ENCODE measurements around the gene LONRF3. TPM values are rescaled to one million over a fixed set of nuclear protein-coding genes. Genes with fewer than 3 reads are reported as not detected.

LONRF3 gene
- total and polyA plus RNA-seq, 12 donors = 1.3 to 9.8 (median 7.4) TPM

GRCh38 chrX:118963159-118963558, 11.3 kb upstream of the LONRF3 start:
- 65 to 90% (median 69%) methylated on average over 2 of the region's 2 CpGs; no CpG with 5 or more reads in 1 of the 4 donors for WGBS, 4 donors
- Histone ChIP-seq H3K4me1 (replicated peaks in 1 of 2) (no peaks in the 10 kb centered on the region), H3K4me3 (no peak overlapping the region), H3K27ac (no peak overlapping the region), H3K36me3 (replicated peaks in 1 of 2) (no peaks in the 10 kb centered on the region), H3K9me3 (replicated peaks in 1 of 3) (no peaks in the 10 kb centered on the region), H3K27me3 (peaks cover 4% of the 10 kb centered on the region)
- intact Hi-C loops (cut with DNase I) = no loop called here
- no peak for DNase-seq
- no peak for TF ChIP-seq POLR2A (IDR thresholded peaks at IDR 0.05)

DNA sequence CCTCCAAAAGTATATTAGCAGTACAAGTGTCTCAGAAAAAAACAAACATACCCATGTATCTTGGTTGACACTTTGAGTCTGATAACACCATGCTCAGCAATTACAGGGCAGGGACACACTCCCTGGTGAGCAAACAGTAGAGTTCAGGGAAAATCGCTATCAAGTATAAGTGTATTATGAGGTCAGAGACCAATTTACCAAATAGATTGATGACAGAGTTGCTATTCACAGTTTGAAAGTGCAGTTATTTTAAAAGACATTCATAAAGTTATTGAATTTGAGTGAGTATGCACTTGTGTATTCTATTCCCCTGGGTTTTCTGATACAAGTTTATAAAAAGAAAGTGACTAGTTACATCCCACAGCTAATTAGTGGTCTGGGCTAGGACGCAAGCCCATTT, 10.2 kb upstream of the LONRF3 start:
- intact Hi-C loops (cut with DNase I) = no loop called here
- H3K36me3 ChIP-seq (replicated peaks in 1 of 2) = no peaks in the 10 kb centered on the region
- TF ChIP-seq POLR2A (IDR thresholded peaks at IDR 0.05) = no peak

GRCh38 chrX:118965395-118965794, 9.0 kb upstream of the LONRF3 start:
- WGBS, 4 donors = 67 to 77% (median 74%) methylated on average over 4 of the region's 4 CpGs
- Histone ChIP-seq H3K9me3 (replicated peaks in 1 of 3) (no peaks in the 10 kb centered on the region), H3K27ac (no peak overlapping the region), H3K36me3 (replicated peaks in 1 of 2) (no peaks in the 10 kb centered on the region), H3K27me3 (no peaks in the 10 kb centered on the region), H3K4me3 (no peak overlapping the region), H3K4me1 (replicated peaks in 1 of 2) (no peaks in the 10 kb centered on the region)
- no peak for TF ChIP-seq POLR2A (IDR thresholded peaks at IDR 0.05)
- TF ChIP-seq, protein P1, sequence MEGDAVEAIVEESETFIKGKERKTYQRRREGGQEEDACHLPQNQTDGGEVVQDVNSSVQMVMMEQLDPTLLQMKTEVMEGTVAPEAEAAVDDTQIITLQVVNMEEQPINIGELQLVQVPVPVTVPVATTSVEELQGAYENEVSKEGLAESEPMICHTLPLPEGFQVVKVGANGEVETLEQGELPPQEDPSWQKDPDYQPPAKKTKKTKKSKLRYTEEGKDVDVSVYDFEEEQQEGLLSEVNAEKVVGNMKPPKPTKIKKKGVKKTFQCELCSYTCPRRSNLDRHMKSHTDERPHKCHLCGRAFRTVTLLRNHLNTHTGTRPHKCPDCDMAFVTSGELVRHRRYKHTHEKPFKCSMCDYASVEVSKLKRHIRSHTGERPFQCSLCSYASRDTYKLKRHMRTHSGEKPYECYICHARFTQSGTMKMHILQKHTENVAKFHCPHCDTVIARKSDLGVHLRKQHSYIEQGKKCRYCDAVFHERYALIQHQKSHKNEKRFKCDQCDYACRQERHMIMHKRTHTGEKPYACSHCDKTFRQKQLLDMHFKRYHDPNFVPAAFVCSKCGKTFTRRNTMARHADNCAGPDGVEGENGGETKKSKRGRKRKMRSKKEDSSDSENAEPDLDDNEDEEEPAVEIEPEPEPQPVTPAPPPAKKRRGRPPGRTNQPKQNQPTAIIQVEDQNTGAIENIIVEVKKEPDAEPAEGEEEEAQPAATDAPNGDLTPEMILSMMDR (IDR thresholded peaks at IDR 0.05) = no peak
- DNase-seq = no peak
- intact Hi-C loops (cut with DNase I) = no loop called here

More for the DNA sequence above, 10.2 kb upstream of the LONRF3 start:
- Histone ChIP-seq H3K27ac (no peak overlapping the region), H3K4me3 (no peak overlapping the region), H3K9me3 (replicated peaks in 1 of 3) (no peaks in the 10 kb centered on the region), H3K27me3 (no peaks in the 10 kb centered on the region), H3K4me1 (replicated peaks in 1 of 2) (no peaks in the 10 kb centered on the region)
- DNase-seq = no peak
- 73 to 83% (median 81%) methylated on average over 2 of the region's 2 CpGs for WGBS, 4 donors

GRCh38 chrX:118968031-118968430, 6.4 kb upstream of the LONRF3 start:
- no peaks in the 10 kb centered on the region for H3K36me3 ChIP-seq (replicated peaks in 1 of 2)
- H3K27me3 ChIP-seq = no peaks in the 10 kb centered on the region
- no peak overlapping the region for H3K27ac ChIP-seq
- intact Hi-C loops (cut with DNase I) = no loop called here
- TF ChIP-seq POLR2A (IDR thresholded peaks at IDR 0.05) = no peak
- TF ChIP-seq, protein P1 (IDR thresholded peaks at IDR 0.05) = no peak
- no peaks in the 10 kb centered on the region for H3K9me3 ChIP-seq (replicated peaks in 1 of 3)
- WGBS, 4 donors = 76 to 82% (median 78%) methylated on average over 8 of the region's 8 CpGs
- no peaks in the 10 kb centered on the region for H3K4me1 ChIP-seq (replicated peaks in 1 of 2)
- H3K4me3 ChIP-seq = no peak overlapping the region
- DNase-seq = no peak

GRCh38 chrX:118971552-118971951, 2.9 kb upstream of the LONRF3 start:
- Histone ChIP-seq H3K27ac (no peak overlapping the region), H3K9me3 (replicated peaks in 1 of 3) (no peaks in the 10 kb centered on the region), H3K4me1 (replicated peaks in 1 of 2) (peaks cover 4 to 9% of the 10 kb centered on the region in 2 donors), H3K36me3 (replicated peaks in 1 of 2) (no peaks in the 10 kb centered on the region), H3K4me3 (no peak overlapping the region), H3K27me3 (peaks cover 5% of the 10 kb centered on the region)
- intact Hi-C loops (cut with DNase I) = no loop called here
- 11 to 54% (median 45%) methylated on average over 1 to 3 of the region's 3 CpGs for WGBS, 4 donors
- TF ChIP-seq POLR2A (IDR thresholded peaks at IDR 0.05) = no peak
- TF ChIP-seq, protein P1 (IDR thresholded peaks at IDR 0.05) = no peak
- no peak for DNase-seq

Data from adrenal gland (tissue), 12 donors.